PC-9 (cell line): Measurements from ENCODE around the gene PDE10A. TPM values are rescaled to one million over a fixed set of nuclear protein-coding genes. Genes with fewer than 3 reads are reported as not detected.

Experiments
- BruUV-seq: library from RNA; stranded (reverse); fragments of 400-500 nt; replicated peaks from 2 replicates; lab custom pipeline; 2021; lab: Mats Ljungman, UMichigan
- CTCF ChIA-PET: fragments of 300-600 bp; sonication (Branson Sonifier 250); formaldehyde crosslinking; loops from one replicate; lab custom pipeline; 2022; ENCODE audit warnings: antibody characterized with exemption; lab: Charles Lee
- POLR2A ChIA-PET: fragments of 300-600 bp; sonication (Branson Sonifier 250); formaldehyde crosslinking; loops from one replicate; lab custom pipeline; 2022; ENCODE audit warnings: antibody characterized with exemption; ENCODE audit not compliant: unreplicated experiment; lab: Charles Lee
- DNase-seq, 2 experiments: peaks; one replicate each; pipeline versions ENCODE4 v3.0.0 to v3.0.0-alpha.2; 2015 to 2022; ENCODE audit warnings: mixed read lengths in 1 of 2
- H2AFZ ChIP-seq: fragments of 200-600 bp; sonication (generic); 2 replicates; pipeline ENCODE4 v1.8.1; 2017; ENCODE audit warnings: antibody characterized with exemption
- H3F3A ChIP-seq: fragments of 200-600 bp; sonication (generic); 2 replicates; pipeline ENCODE4 v1.8.1; 2017; ENCODE audit warnings: antibody characterized with exemption, mild to moderate bottlenecking, low read depth; ENCODE audit not compliant: insufficient read depth
- H3K27ac ChIP-seq: fragments of 200-600 bp; sonication (generic); 2 replicates; pipeline ENCODE4 v1.6.1; 2016; ENCODE audit warnings: mixed run types
- H3K27me3 ChIP-seq: fragments of 200-600 bp; sonication (generic); 2 replicates; pipeline ENCODE4 v1.6.1; 2016; ENCODE audit warnings: low read depth, mixed run types; ENCODE audit not compliant: insufficient read depth
- H3K36me3 ChIP-seq: fragments of 200-600 bp; sonication (generic); 2 replicates; pipeline ENCODE4 v1.6.1; 2016; ENCODE audit warnings: low read depth, mixed run types
- H3K4me1 ChIP-seq: fragments of 200-600 bp; sonication (generic); replicated peaks from 2 replicates; pipeline ENCODE4 v1.6.1; 2016; ENCODE audit warnings: mixed run types; ENCODE audit not compliant: insufficient read depth
- H3K4me2 ChIP-seq: fragments of 200-600 bp; sonication (generic); 2 replicates; pipeline ENCODE4 v1.6.1; 2017; ENCODE audit warnings: mixed run types
- H3K4me3 ChIP-seq: fragments of 200-600 bp; sonication (generic); 2 replicates; pipeline ENCODE4 v1.6.1; 2016; ENCODE audit warnings: mixed run types
- H3K79me2 ChIP-seq: fragments of 200-600 bp; sonication (generic); 2 replicates; pipeline ENCODE4 v1.6.1; 2017; ENCODE audit warnings: low read depth, mixed run types
- H3K9me2 ChIP-seq: fragments of 200-600 bp; sonication (generic); 2 replicates; pipeline ENCODE4 v1.8.1; 2017; ENCODE audit warnings: mild to moderate bottlenecking; ENCODE audit not compliant: insufficient read depth
- H3K9me3 ChIP-seq: fragments of 200-600 bp; sonication (generic); 2 replicates; pipeline ENCODE4 v1.8.1; 2016; ENCODE audit warnings: low read depth; ENCODE audit not compliant: insufficient read depth
- H4K20me1 ChIP-seq: fragments of 200-600 bp; sonication (generic); 2 replicates; pipeline ENCODE4 v1.8.1; 2017; ENCODE audit not compliant: insufficient read depth
- EZH2 ChIP-seq: fragments of 200-600 bp; sonication (generic); IDR thresholded peaks from 2 replicates; pipeline ENCODE4 v1.8.0; 2017; ENCODE audit warnings: antibody characterized with exemption, low read depth
- intact Hi-C: fragments of 100-400 bp; cut with micrococcal nuclease; formaldehyde crosslinking; loops from one replicate; pipeline ENCODE4 v1.10.0; 2022; ENCODE audit not compliant: unreplicated experiment
- total RNA-seq: library from RNA; stranded (reverse); gene quantifications from 2 replicates; pipeline ENCODE4 v1.2.3, GENCODE V29; 2021
- TF ChIP-seq, protein P1 (sequence below): fragments of 200-600 bp; sonication (generic); conservative IDR thresholded peaks from 2 replicates; pipeline ENCODE4 v1.6.1; 2017; ENCODE audit warnings: mixed run types, antibody characterized with exemption, mild to moderate bottlenecking, moderate library complexity

Gene PDE10A
- total RNA-seq, 1 experiment from 2014 or later, result not detected

DNA sequence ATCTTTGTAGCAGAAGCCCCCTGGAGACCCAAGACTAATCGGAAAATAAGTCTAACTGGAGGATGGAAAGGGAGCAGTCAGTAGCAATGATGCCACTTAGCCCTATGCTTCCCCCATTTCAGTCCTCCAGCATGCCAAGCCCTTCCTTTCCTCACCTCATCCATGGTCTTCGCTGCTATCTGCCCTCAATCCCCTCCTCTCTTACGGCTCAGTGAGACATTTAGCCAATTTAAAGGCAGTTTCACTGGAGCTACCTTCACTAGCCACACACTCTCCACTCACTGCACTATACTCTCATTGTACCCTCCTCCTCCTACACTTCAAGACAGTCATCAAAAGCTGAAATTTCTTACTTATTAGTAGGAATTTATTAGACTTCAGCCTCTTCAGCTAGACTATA is 111.2 kb downstream of the PDE10A start:
- Histone ChIP-seq H2AFZ (no peak overlapping the region), H3K4me1 (peaks cover 9% of the 10 kb centered on the region; the same call in 1 of the 2 replicates), H3K4me2 (no peak overlapping the region), H3K9me2 (no peaks in the 10 kb centered on the region), H3K79me2 (no peaks in the 10 kb centered on the region), H3K9me3 (no peaks in the 10 kb centered on the region), H3K4me3 (no peak overlapping the region), H3K36me3 (no peaks in the 10 kb centered on the region), H3K27me3 (no peaks in the 10 kb centered on the region), H3K27ac (no peak overlapping the region), H3F3A (no peaks in the 10 kb centered on the region), H4K20me1 (no peaks in the 10 kb centered on the region)
- POLR2A ChIA-PET, result no interaction called here
- CTCF ChIA-PET, result no interaction called here
- intact Hi-C loops, result no loop called here
- DNase-seq, result no peak
- TF ChIP-seq EZH2, result no peak
- TF ChIP-seq, protein P1, sequence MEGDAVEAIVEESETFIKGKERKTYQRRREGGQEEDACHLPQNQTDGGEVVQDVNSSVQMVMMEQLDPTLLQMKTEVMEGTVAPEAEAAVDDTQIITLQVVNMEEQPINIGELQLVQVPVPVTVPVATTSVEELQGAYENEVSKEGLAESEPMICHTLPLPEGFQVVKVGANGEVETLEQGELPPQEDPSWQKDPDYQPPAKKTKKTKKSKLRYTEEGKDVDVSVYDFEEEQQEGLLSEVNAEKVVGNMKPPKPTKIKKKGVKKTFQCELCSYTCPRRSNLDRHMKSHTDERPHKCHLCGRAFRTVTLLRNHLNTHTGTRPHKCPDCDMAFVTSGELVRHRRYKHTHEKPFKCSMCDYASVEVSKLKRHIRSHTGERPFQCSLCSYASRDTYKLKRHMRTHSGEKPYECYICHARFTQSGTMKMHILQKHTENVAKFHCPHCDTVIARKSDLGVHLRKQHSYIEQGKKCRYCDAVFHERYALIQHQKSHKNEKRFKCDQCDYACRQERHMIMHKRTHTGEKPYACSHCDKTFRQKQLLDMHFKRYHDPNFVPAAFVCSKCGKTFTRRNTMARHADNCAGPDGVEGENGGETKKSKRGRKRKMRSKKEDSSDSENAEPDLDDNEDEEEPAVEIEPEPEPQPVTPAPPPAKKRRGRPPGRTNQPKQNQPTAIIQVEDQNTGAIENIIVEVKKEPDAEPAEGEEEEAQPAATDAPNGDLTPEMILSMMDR, result no peak
- BruUV-seq, result no TSS peak

DNA sequence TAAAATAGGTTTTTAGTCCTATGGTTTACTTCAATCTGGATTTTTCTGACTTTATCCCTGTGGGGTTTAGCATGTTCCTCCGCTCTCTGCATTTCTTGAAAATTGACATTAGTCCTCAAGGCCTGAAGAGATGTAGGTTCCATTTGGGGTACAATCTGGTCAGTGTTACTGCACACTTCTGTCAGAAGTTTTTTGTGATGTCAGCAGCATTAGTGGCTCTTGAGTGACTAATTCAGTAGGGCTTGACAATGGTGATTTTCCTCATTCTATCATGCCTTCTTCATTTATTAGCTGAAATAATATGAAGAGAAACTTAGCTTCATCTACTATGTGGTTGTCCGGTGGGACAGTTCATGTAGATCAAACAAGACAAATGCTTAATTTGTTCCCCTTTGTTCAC is 114.6 kb downstream of the PDE10A start:
- POLR2A ChIA-PET, result no interaction called here
- no peak for DNase-seq
- CTCF ChIA-PET, result no interaction called here

DNA sequence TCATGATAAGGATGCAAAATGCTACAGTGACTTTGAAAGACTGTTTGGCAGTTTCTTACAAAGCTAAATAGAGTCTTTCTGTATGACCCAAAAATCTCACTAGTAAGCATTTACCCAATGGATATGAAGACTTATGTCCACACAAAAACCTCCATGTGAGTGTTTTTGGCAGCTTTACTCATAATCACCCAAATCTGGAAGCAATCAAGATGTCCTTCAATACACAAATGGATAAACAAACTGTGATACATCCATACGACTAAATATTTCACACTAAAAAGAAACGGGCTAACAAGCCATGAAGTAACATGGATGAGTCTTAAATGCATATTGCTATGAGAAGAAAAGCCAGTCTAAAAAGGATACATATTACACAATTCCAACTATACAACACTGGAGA is 117.2 kb downstream of the PDE10A start:
- no peak for DNase-seq
- ChIA-PET POLR2A (no interaction called here), CTCF (no interaction called here)
- Histone ChIP-seq H3K27me3 (no peaks in the 10 kb centered on the region), H3K36me3 (no peaks in the 10 kb centered on the region), H4K20me1 (no peaks in the 10 kb centered on the region), H3K9me2 (no peaks in the 10 kb centered on the region), H3K4me2 (no peak overlapping the region), H3K4me3 (no peak overlapping the region), H2AFZ (no peak overlapping the region), H3K27ac (no peak overlapping the region), H3F3A (no peaks in the 10 kb centered on the region), H3K79me2 (no peaks in the 10 kb centered on the region), H3K9me3 (no peaks in the 10 kb centered on the region), H3K4me1 (no peaks in the 10 kb centered on the region)
- no TSS peak for BruUV-seq
- intact Hi-C loops, result no loop called here
- TF ChIP-seq, protein P1, result no peak
- no peak for TF ChIP-seq EZH2

More for the DNA sequence above, 114.6 kb downstream of the PDE10A start:
- intact Hi-C loops, result no loop called here
- no peaks in the 10 kb centered on the region for H3K27me3 ChIP-seq
- no peak overlapping the region for H3K4me2 ChIP-seq
- TF ChIP-seq EZH2, result no peak
- TF ChIP-seq, protein P1, result no peak
- H2AFZ ChIP-seq, result no peak overlapping the region
- no peaks in the 10 kb centered on the region for H3K9me2 ChIP-seq
- H4K20me1 ChIP-seq, result no peaks in the 10 kb centered on the region
- no peak overlapping the region for H3K4me3 ChIP-seq
- no peaks in the 10 kb centered on the region for H3K36me3 ChIP-seq
- no peaks in the 10 kb centered on the region for H3K9me3 ChIP-seq
- no TSS peak for BruUV-seq
- H3F3A ChIP-seq, result no peaks in the 10 kb centered on the region
- no peaks in the 10 kb centered on the region for H3K79me2 ChIP-seq
- no peaks in the 10 kb centered on the region for H3K4me1 ChIP-seq
- no peak overlapping the region for H3K27ac ChIP-seq
